Prostate gland (tissue), 2 donors: ENCODE measurements around the gene OR2T12. TPM values are rescaled to one million over a fixed set of nuclear protein-coding genes. Genes with fewer than 3 reads are reported as not detected.
"Not testable (repeated sequence)": the region's sequence is repeated elsewhere in the genome, so short reads cannot be mapped to it uniquely, and the experiment has no call there.

Source experiments
- DNase-seq: peaks from one replicate; pipeline ENCODE4 v3.0.0-alpha.2; 2019; ENCODE audit warnings: low spot score
- H3K27ac ChIP-seq, 2 donors: fragments of 200-600 bp; sonication (generic); 2 replicates each; pipeline ENCODE4 v1.5.1; 2017 to 2019
- H3K27me3 ChIP-seq: fragments of 200-600 bp; sonication (generic); replicated peaks from 2 replicates; pipeline ENCODE4 v1.5.1; 2019; ENCODE audit not compliant: insufficient read depth
- H3K36me3 ChIP-seq, 2 donors: fragments of 200-600 bp; sonication (generic); 1 replicate in 1 of 2; 2 replicates in 1 of 2; pipeline versions ENCODE4 v1.5.1 to v1.8.1; 2017 to 2019
- H3K4me1 ChIP-seq: fragments of 200-600 bp; sonication (generic); replicated peaks from 2 replicates; pipeline ENCODE4 v1.5.1; 2019
- H3K4me3 ChIP-seq, 2 donors: fragments of 200-600 bp; sonication (generic); 2 replicates each; pipeline ENCODE4 v1.5.1; 2017 to 2019
- H3K9me3 ChIP-seq: fragments of 200-600 bp; sonication (generic); 2 replicates; pipeline ENCODE4 v1.5.1; 2017
- POLR2A ChIP-seq: fragments of 450-650 bp; IDR thresholded peaks from one replicate; pipeline ENCODE4 v1.6.1; 2016; ENCODE audit warnings: antibody characterized with exemption, mild to moderate bottlenecking
- POLR2AphosphoS5 ChIP-seq: sonication (generic); formaldehyde crosslinking; IDR thresholded peaks from one replicate; pipeline ENCODE4 v1.6.1; 2017; ENCODE audit warnings: antibody characterized with exemption
- WGBS: methylation state at CpG from one replicate; pipeline ENCODE4 v1.1.5; 2018; 5-methylcytosine and 5-hydroxymethylcytosine counted together
- intact Hi-C: fragments of 100-400 bp; cut with DNase I; formaldehyde crosslinking; loops from one replicate; pipeline ENCODE4 v1.14.2; 2022
- total RNA-seq, 2 donors: library from RNA; depleted of rRNA; stranded (reverse); fragments of >200 nt; gene quantifications; one replicate each; pipeline ENCODE4 v1.1.0, GENCODE V29; 2016
- TF ChIP-seq, protein P1 (sequence below), 4 experiments: fragments of 200-600 bp in 2 of 4; fragments of 450-650 bp in 2 of 4; sonication (generic) in 2 of 4; IDR thresholded peaks; 1 replicate in 3 of 4; 2 replicates in 1 of 4; pipeline ENCODE4 v1.5.1; 2016 to 2019; ENCODE audit warnings: antibody characterized with exemption in 4 of 4, mild to moderate bottlenecking in 2 of 4, moderate library complexity in 2 of 4

OR2T12 gene
- total RNA-seq, 2 donors from 2014 or later, result not detected

DNA sequence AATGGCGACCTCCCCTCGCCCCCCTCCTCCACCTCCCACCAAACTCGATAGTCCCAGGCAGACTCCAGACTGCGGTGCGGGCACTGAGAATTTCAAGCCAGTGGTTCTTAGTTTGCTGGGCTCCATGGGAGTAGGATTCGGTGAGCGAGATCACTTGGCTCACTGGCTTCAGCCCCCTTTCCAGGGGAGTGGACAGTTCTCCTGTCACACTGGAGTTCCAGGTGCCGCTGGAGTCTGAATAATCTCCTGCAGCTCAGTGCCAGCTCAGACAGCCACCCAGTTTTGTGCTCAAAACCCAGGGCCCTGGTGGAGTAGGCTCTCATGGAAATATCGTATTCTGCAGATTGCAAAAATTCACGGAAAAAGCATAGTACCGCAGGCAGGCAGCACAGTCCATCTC is 13.6 kb upstream of the OR2T12 start:
- no peaks in the 10 kb centered on the region for H3K27me3 ChIP-seq
- 88% methylated on average over 11 of the region's 11 CpGs for WGBS
- no peaks in the 10 kb centered on the region for H3K9me3 ChIP-seq
- H3K4me3 ChIP-seq, result no peak overlapping the region
- DNase-seq, result no peak
- no peaks in the 10 kb centered on the region for H3K36me3 ChIP-seq
- H3K27ac ChIP-seq, result no peak overlapping the region
- intact Hi-C loops, result no loop called here
- no peaks in the 10 kb centered on the region for H3K4me1 ChIP-seq
- TF ChIP-seq, protein P1, sequence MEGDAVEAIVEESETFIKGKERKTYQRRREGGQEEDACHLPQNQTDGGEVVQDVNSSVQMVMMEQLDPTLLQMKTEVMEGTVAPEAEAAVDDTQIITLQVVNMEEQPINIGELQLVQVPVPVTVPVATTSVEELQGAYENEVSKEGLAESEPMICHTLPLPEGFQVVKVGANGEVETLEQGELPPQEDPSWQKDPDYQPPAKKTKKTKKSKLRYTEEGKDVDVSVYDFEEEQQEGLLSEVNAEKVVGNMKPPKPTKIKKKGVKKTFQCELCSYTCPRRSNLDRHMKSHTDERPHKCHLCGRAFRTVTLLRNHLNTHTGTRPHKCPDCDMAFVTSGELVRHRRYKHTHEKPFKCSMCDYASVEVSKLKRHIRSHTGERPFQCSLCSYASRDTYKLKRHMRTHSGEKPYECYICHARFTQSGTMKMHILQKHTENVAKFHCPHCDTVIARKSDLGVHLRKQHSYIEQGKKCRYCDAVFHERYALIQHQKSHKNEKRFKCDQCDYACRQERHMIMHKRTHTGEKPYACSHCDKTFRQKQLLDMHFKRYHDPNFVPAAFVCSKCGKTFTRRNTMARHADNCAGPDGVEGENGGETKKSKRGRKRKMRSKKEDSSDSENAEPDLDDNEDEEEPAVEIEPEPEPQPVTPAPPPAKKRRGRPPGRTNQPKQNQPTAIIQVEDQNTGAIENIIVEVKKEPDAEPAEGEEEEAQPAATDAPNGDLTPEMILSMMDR (IDR thresholded peaks at IDR 0.05), result no peak
- TF ChIP-seq POLR2AphosphoS5 (no peak), POLR2A (no peak)

DNA sequence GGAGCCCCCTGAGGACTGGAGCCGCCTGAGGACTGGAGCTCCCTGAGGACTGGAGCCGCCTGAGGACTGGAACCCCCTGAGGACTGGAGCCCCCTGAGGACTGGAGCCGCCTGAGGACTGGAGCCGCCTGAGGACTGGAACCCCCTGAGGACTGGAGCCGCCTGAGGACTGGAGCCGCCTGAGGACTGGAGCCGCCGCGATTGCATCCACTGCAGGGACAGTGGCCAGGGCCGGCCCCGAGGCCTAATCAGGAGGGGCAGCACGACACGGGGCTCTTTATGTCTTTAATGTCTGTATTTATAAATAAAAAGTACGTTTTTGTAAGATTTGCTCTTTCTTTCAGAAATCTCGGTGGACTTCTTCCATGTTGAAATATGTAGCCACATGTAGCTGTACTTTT is 3.5 kb upstream of the OR2T12 start:
- H3K4me1 ChIP-seq, H3K9me3 ChIP-seq, H3K27ac ChIP-seq, DNase-seq, H3K36me3 ChIP-seq, H3K4me3 ChIP-seq, intact Hi-C loops, H3K27me3 ChIP-seq: not testable (repeated sequence)
- WGBS, result 86% methylated on average over 15 of the region's 15 CpGs

DNA sequence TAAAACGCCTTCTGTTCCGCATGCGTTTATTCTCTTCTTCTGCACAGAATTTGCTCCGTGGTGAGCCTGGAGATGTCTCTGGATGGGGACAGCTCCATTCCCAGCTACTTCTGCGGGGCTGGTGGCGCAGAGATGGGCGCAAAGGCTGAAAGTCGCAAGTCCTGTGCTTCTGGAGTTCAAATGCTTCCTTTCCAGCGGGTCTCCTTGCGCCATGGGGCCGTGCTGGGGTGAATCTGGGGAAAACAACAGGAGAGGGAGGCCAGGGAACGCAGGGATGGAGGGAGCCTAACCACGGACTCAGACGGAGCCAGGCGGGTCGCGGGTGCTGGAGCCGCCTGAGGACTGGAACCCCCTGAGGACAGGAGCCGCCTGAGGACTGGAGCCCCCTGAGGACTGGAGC is 2.9 kb upstream of the OR2T12 start:
- no peak for DNase-seq
- intact Hi-C loops, result no loop called here
- H3K27me3 ChIP-seq, result no peaks in the 10 kb centered on the region
- no peak overlapping the region for H3K27ac ChIP-seq
- H3K36me3 ChIP-seq, result no peaks in the 10 kb centered on the region
- 92% methylated on average over 19 of the region's 19 CpGs for WGBS
- no peak overlapping the region for H3K4me3 ChIP-seq
- H3K9me3 ChIP-seq, result no peaks in the 10 kb centered on the region
- TF ChIP-seq POLR2AphosphoS5, result no peak
- TF ChIP-seq, protein P1 (IDR thresholded peaks at IDR 0.05), result no peak
- H3K4me1 ChIP-seq, result no peaks in the 10 kb centered on the region

DNA sequence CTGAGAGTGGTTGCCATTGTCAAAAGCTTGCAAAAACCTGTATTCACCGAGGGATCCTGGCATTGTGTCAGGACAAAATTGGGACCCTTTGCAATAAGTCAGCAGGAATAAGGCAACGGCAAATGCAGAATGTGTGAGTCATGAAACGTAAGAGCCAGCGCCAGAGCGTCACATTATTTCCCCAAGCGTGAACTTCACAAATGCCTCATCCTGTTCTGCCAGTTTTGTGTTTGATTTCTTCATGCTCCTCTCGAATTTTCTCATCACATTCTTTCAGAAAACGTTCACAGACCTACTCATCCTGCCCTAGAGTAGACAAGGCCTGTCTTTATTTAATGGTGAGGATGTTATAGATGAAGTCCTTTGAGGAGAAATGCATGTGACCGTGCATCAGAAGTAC is 2.4 kb upstream of the OR2T12 start:
- H3K9me3 ChIP-seq, DNase-seq, intact Hi-C loops, H3K4me3 ChIP-seq, H3K27ac ChIP-seq, H3K4me1 ChIP-seq, H3K27me3 ChIP-seq, H3K36me3 ChIP-seq: not testable (repeated sequence)
- WGBS, result 74% methylated on average over 9 of the region's 9 CpGs

DNA sequence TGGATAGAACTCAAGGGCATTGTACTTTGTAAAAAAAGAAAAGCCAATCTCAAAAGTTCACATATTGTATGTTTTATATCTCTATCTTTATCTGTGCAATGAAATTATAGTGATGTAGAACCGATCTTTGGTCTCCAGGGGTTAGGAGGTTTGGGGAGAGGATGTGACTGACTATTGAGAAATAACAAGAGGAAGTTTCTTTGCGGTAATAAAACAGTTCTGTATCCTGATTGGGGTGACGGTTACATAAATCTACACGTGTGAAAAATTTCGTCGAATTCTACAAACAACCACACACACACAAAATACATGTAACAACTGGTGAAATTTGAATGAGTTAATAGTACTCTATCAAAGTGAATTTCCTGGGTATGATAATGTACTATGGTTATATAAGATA is 14.8 kb downstream of the OR2T12 start:
- Histone ChIP-seq H3K36me3 (no peaks in the 10 kb centered on the region), H3K4me3 (no peak overlapping the region), H3K27ac (no peak overlapping the region), H3K4me1 (no peaks in the 10 kb centered on the region), H3K27me3 (no peaks in the 10 kb centered on the region), H3K9me3 (no peaks in the 10 kb centered on the region)
- intact Hi-C loops, result no loop called here
- WGBS, result 54% methylated on average over 6 of the region's 6 CpGs
- no peak for DNase-seq
- TF ChIP-seq, protein P1 (IDR thresholded peaks at IDR 0.05), result no peak
- no peak for TF ChIP-seq POLR2AphosphoS5
- TF ChIP-seq POLR2A, result no peak

DNA sequence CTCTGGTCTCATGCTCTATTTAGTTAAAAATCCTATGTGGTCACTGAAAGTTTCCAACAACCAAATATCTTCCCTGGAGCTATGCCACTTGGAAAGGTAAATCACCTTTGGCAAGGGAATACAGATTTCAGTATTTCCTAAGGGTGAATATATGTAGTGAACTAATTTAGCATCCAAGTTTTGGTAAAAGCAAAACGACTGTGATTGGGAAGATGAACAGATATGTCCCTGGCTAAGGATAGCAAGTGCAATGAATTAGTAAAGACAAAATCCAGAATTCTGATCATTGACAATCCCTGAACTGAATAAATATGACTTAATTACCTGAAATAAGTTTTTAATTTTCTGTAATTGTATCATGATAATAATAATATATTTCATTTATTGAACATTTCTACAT is 25.3 kb downstream of the OR2T12 start, which contains the start of gene OR2T33:
OR2T33 (minus strand) TSS at position 101 of the 400 bp plus-strand sequence. CDS start 4,162 bp downstream, outside the sequence.
- TF ChIP-seq POLR2AphosphoS5, result no peak
- TF ChIP-seq POLR2A, result no peak
- TF ChIP-seq, protein P1 (IDR thresholded peaks at IDR 0.05), result no peak
- Histone ChIP-seq H3K9me3 (no peaks in the 10 kb centered on the region), H3K4me3 (no peak within 1 kb of the TSS), H3K36me3 (no peaks in the 10 kb centered on the region), H3K4me1 (no peaks in the 10 kb centered on the region), H3K27ac (no peak within 1 kb of the TSS), H3K27me3 (no peaks in the 10 kb centered on the region)
- intact Hi-C loops, result no loop called here
- 62% methylated on average over 1 of the region's 1 CpG for WGBS
- DNase-seq, result no peak

DNA sequence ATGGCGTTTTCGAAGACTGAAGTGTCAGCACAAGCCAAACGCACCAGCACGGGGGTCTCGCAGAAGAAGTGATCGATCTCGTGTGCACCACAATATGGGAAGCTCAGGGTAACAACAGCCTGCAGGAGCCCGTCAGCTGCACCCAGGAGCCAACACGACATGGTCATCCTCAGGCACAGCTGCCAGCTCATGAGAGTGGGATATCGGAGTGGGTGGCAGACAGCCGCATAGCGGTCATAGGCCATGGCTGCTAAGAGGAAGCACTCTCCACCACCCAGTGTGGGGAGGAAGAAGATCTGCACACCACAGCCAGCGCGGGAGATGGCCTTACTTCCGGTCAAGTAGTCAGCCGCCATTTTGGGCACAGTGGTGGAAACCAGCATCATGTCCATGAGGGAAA is 30.0 kb downstream of the OR2T12 start:
- H3K27me3 ChIP-seq, intact Hi-C loops, H3K4me1 ChIP-seq, H3K27ac ChIP-seq, H3K4me3 ChIP-seq, H3K36me3 ChIP-seq, DNase-seq, H3K9me3 ChIP-seq: not testable (repeated sequence)
- 90% methylated on average over 2 of the region's 16 CpGs for WGBS
